ENCODE measurements around the gene NCKAP5L. TPM values are rescaled to one million over a fixed set of nuclear protein-coding genes. Genes with fewer than 3 reads are reported as not detected.

NCKAP5L gene
- total and polyA plus RNA-seq, 2 donors (not counting 3 experiments of a cell fraction or from before 2014, with no cell fraction given) = 17.4 to 46.1 TPM

- no peak for DNase-seq (ENCODE audit: low read depth, low spot score)
- H2AFZ ChIP-seq (ENCODE audit: low read depth, low read length) = no peak overlapping the region
- no TSS peak for BruUV-seq (replicated peaks)
- ChIA-PET POLR2A (no interaction called here), CTCF (interaction anchor here (0.6 to 7.9 kb wide), 9 partner anchors 81 to 210 kb away, joined by 3 to 183 read pairs (median 9); no protein-coding TSS in a partner anchor)
- H3K4me1 ChIP-seq (ENCODE audit: control insufficient read depth, extremely low read depth, insufficient read depth, low read length) = peaks cover 20% of the 10 kb centered on the region
- no peak overlapping the region for H3K4me2 ChIP-seq (ENCODE audit: insufficient read depth, low read length)
- H3K36me3 ChIP-seq (ENCODE audit: control insufficient read depth in 2 of 2, extremely low read depth in 1 of 2, insufficient read depth in 2 of 2, low read length in 2 of 2) = no peaks in the 10 kb centered on the region
- no peaks in the 10 kb centered on the region for H4K20me1 ChIP-seq (replicated peaks; ENCODE audit: control insufficient read depth, extremely low read depth, insufficient read depth, low read length)
- H3K4me3 ChIP-seq (replicated peaks in 1 of 3; ENCODE audit: insufficient read depth in 1 of 3, low read depth in 1 of 3, low read length in 3 of 3) = no peak overlapping the region
- H3K79me2 ChIP-seq (ENCODE audit: control insufficient read depth, insufficient read depth, low read length) = no peaks in the 10 kb centered on the region
- TF ChIP-seq GATA2 (IDR thresholded peaks at IDR 0.05; ENCODE audit: insufficient read depth, insufficient read length, low read depth, low read length) = no peak
- no peak for TF ChIP-seq CTCF (IDR thresholded peaks at IDR 0.05; ENCODE audit: extremely low read depth in 1 of 2, insufficient read depth in 1 of 2, low read depth in 1 of 2, low read length in 2 of 2)
- no peak for TF ChIP-seq JUN (IDR thresholded peaks at IDR 0.05; ENCODE audit: borderline replicate concordance, insufficient read depth, insufficient read length, low read depth)
- no peak for TF ChIP-seq MAX (IDR thresholded peaks at IDR 0.05; ENCODE audit: insufficient read depth, insufficient read length)
- dilution Hi-C loops (cut with MboI; ENCODE audit: extremely low pct_ligation_motif_present, low sequenced_read_pairs) = no loop called here
- peaks cover 2 to 7% of the 10 kb centered on the region in 2 experiments for H3K27me3 ChIP-seq (ENCODE audit: control insufficient read depth in 2 of 2, insufficient read depth in 2 of 2, low read length in 2 of 2)
- no peak for FAIRE-seq
- intact Hi-C loops (cut with micrococcal nuclease) = loop anchor here (5.0 kb wide), 1 partner anchor 173 kb away; no protein-coding TSS in a partner anchor
- H3K27ac ChIP-seq (ENCODE audit: insufficient read depth, low read depth, low read length) = no peak overlapping the region
- no peaks in the 10 kb centered on the region for H3K9me3 ChIP-seq (replicated peaks; ENCODE audit: control insufficient read depth, insufficient read depth, low read length)
- H3K9me1 ChIP-seq (replicated peaks; ENCODE audit: control insufficient read depth, extremely low read depth, insufficient read depth, low read length) = no peaks in the 10 kb centered on the region
- no peak overlapping the region for H3K9ac ChIP-seq (replicated peaks; ENCODE audit: extremely low read depth, insufficient read depth, low read length)
Measured at GRCh38 chr12:49864798-49865090, 36.5 kb upstream of the NCKAP5L start.
